Ishikawa (cell line): ENCODE data around the gene TUBA1B.

Experiments used
- CEBPB ChIP-seq: IDR thresholded peaks from 2 replicates; pipeline ENCODE4 v1.6.1; 2012
- CREB1 ChIP-seq: IDR thresholded peaks from 2 replicates; pipeline ENCODE4 v1.6.1; 2012; ENCODE audit warnings: low read depth
- EGR1 ChIP-seq: IDR thresholded peaks from 2 replicates; pipeline ENCODE4 v1.6.1; 2012
- EP300 ChIP-seq: IDR thresholded peaks from 2 replicates; pipeline ENCODE4 v1.6.1; 2012; ENCODE audit warnings: borderline replicate concordance
- FOXM1 ChIP-seq: IDR thresholded peaks from 2 replicates; pipeline ENCODE4 v1.6.1; 2012; ENCODE audit warnings: low read depth, borderline replicate concordance
- NFIC ChIP-seq: IDR thresholded peaks from 2 replicates; pipeline ENCODE4 v1.6.1; 2012
- RAD21 ChIP-seq: IDR thresholded peaks from 2 replicates; pipeline ENCODE4 v1.6.1; 2012; ENCODE audit warnings: low read depth
- REST ChIP-seq: IDR thresholded peaks from 2 replicates; pipeline ENCODE4 v1.6.1; 2012; ENCODE audit warnings: low read depth, mild to moderate bottlenecking
- TAF1 ChIP-seq: IDR thresholded peaks from 2 replicates; pipeline ENCODE4 v1.6.1; 2012; ENCODE audit warnings: low read depth, mild to moderate bottlenecking
- TCF12 ChIP-seq: IDR thresholded peaks from 2 replicates; pipeline ENCODE4 v1.6.1; 2012; ENCODE audit warnings: low read depth
- TEAD4 ChIP-seq: IDR thresholded peaks from 2 replicates; pipeline ENCODE4 v1.6.1; 2012
- USF1 ChIP-seq: IDR thresholded peaks from 2 replicates; pipeline ENCODE4 v1.6.1; 2012
- YY1 ChIP-seq: IDR thresholded peaks from 2 replicates; pipeline ENCODE4 v1.6.1; 2012; ENCODE audit warnings: low read depth
- ZBTB7A ChIP-seq: IDR thresholded peaks from 2 replicates; pipeline ENCODE4 v1.6.1; 2012; ENCODE audit warnings: low read depth
- TF ChIP-seq, protein P1 (sequence below): IDR thresholded peaks from 2 replicates; pipeline ENCODE4 v1.6.1; 2012

The TUBA1B gene

GRCh38 chr12:49160399-49160798 is 29.2 kb upstream of the TUBA1B start:
- TF ChIP-seq TAF1 (no peak), TEAD4 (no peak)

- TF ChIP-seq, protein P1, sequence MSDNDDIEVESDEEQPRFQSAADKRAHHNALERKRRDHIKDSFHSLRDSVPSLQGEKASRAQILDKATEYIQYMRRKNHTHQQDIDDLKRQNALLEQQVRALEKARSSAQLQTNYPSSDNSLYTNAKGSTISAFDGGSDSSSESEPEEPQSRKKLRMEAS = no peak
- no peak for TF ChIP-seq EP300
- no peak for TF ChIP-seq USF1
- no peak for TF ChIP-seq TEAD4
- no peak for TF ChIP-seq TCF12
- TF ChIP-seq FOXM1 = no peak
- TF ChIP-seq CEBPB = no peak
- no peak for TF ChIP-seq REST
- TF ChIP-seq YY1 = no peak
- TF ChIP-seq TAF1 = no peak
- no peak for TF ChIP-seq EGR1
- no peak for TF ChIP-seq RAD21
- TF ChIP-seq CREB1 = no peak
- no peak for TF ChIP-seq NFIC
- no peak for TF ChIP-seq ZBTB7A
These were observed 23.0 kb upstream of the TUBA1B start for GRCh38 chr12:49154221-49154620.

DNA sequence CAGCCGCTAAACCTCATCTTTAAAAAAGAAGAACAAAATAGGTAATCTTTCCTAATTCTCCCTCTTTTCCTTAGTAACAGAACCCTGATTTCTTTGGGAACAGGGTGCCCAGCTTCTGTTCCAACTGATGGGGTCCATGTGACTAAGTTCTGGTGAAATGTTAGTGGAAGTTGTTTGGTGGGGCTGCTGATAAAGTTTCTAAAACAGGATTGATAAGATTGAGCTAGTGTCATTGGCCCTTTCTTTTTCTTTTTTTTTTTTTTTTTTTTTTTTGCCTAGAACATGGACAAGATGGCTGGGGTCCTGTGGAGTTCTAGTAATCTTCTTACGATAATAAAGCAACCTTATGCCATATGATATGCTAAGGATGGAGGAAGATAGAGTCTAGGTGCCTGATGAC is 16.2 kb upstream of the TUBA1B start:
- TF ChIP-seq REST = no peak
- TF ChIP-seq YY1 = no peak
- no peak for TF ChIP-seq RAD21
- no peak for TF ChIP-seq EP300
- TF ChIP-seq ZBTB7A = no peak
- TF ChIP-seq TAF1 = no peak
- TF ChIP-seq TCF12 = no peak
- no peak for TF ChIP-seq FOXM1
- TF ChIP-seq CREB1 = no peak
- no peak for TF ChIP-seq EGR1
- TF ChIP-seq TEAD4 = no peak
- TF ChIP-seq CEBPB = no peak
- TF ChIP-seq, protein P1 = no peak

DNA sequence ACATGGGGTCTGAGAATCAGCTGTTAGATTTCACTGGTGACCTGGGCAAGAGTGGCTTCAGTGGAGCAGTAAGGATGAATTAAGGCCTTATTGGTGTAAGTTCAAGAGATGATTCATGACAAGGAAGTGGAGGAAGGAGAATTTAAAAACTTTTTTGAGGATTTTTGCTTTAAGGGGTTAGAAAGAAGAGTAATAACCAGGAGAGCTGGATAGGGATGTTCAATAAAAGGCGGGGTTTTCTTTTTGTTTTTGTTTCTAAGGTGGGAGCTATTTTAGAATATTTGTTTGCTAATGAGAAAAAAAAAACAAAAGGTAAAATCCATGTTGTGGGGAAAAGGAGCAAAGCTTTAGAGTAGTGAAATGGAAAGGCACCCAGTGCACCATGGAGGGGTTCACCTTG is 15.2 kb upstream of the TUBA1B start:
- TF ChIP-seq, protein P1 = no peak
- TF ChIP-seq NFIC = no peak
- no peak for TF ChIP-seq REST
- no peak for TF ChIP-seq EGR1

DNA sequence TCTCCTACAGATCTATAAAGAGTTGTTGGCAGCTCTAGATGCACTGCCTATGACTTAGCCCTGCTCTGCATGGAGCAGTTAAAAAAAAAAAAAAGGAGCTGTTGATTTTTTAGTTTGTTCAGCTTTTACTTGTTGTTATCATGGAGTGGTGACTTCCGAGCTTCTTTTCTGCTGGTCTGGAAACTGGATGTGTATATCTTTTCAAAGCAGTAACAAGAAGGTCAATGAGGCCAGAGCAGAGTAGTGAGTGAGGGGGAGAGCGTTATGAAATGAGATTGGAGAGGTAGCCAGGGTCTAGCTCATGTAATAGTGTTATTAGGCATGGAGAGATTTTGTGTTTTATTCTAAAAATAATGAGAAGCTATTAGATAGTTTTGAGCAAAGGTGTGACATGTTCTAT is 13.2 kb upstream of the TUBA1B start:
- TF ChIP-seq TCF12 = no peak
- no peak for TF ChIP-seq TEAD4
- no peak for TF ChIP-seq YY1
- no peak for TF ChIP-seq ZBTB7A
- TF ChIP-seq NFIC = no peak
- no peak for TF ChIP-seq FOXM1
- no peak for TF ChIP-seq EGR1
- no peak for TF ChIP-seq EP300
- TF ChIP-seq REST = no peak
- TF ChIP-seq CEBPB = no peak
- TF ChIP-seq, protein P1 = no peak
- no peak for TF ChIP-seq TAF1
- no peak for TF ChIP-seq CREB1
- no peak for TF ChIP-seq RAD21
- TF ChIP-seq USF1 = no peak
